Iris pigment epithelial cell (primary cell): ENCODE data around the gene PTPRQ.
"Not testable (repeated sequence)": the region's sequence is repeated elsewhere in the genome, so short reads cannot be mapped to it uniquely, and the experiment has no call there.

Source experiments
- DNase-seq: peaks from one replicate; pipeline ENCODE4 v3.0.0-alpha.2; 2011; ENCODE audit warnings: low read depth

Gene PTPRQ

DNA sequence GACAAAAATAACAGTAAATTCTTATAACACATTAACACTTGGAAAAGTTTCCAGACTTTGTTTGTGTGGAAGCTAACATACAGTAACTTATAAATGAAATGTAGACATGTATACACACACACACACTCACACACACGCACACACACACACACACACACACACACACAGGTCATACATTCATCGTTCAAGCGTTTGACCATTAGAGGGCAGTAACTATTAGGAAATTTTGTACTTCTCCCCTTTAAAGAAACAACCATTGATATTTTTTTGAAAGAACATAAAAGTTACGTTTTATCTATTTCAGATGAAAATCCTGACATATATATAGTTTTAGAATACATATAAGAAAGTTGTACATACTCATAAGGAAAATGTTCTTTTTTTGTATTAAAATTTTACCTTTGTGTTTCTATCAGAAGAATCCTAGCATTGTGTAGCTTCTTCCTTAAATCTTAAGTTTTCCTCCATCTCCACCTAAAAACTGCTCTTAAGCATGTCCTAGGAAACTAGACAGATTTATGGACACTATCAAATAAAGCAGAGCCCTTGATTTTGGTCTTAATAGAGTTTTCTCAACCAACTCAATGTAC is 29.0 kb downstream of the PTPRQ start:
- peak; percentile 83 for DNase-seq

DNA sequence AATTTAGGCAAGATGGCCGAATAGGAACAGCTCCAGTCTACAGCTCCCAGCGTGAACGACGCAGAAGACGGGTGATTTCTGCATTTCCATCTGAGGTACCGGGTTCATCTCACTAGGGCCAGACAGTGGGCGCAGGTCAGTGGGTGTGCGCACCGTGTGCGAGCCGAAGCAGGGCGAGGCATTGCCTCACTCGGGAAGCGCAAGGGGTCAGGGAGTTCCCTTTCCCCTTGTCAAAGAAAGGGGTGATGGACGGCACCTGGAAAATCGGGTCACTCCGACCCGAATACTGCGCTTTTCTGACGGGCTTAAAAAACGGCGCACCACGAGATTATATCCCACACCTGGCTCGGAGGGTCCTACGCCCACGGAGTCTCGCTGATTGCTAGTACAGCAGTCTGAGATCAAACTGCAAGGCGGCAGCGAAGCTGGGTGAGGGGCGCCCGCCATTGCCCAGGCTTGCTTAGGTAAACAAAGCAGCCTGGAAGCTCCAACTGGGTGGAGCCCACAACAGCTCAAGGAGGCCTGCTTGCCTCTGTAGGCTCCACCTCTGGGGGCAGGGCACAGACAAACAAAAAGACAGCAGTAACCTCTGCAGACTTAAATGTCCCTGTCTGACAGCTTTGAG is 33.6 kb downstream of the PTPRQ start:
- not testable (repeated sequence) for DNase-seq

GRCh38 chr12:80484746-80485145 is 40.7 kb downstream of the PTPRQ start:
- no peak for DNase-seq

DNA sequence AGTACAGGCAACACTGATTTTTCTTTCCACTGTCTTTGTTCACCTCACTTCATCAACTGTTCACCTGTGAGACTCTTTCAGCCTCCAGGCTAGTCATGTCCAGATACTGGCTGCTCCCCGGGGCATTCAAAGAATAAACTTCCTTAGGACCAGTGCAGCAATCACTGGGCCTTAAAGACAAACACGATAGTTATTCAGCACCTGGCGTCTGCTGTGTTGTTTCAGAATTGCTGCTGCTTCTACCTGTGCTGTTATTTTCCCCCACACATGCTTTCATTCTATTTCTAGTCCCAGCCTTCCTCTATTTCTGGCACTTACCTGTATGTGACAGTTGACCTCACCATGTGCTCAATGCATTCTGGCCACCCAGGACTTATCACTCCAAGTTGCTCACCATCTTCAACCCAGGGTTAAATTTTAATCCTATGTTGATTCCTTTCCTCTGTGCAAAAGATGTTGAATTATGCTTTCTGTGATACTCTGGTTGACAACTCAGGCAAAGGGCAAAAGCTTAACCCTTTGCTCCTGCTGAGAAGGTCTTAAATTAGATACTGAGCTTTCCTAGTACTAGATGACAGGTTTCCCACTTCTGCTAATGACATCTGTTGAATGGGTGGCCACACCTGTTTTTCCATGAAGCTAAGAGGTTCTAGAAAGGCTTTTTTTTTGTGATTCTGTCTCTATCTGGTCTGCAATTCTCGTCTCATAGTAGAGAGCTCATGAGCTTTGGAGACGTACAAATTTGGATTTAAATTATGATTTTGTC is 41.4 kb downstream of the PTPRQ start:
- no peak for DNase-seq

- peak; percentile 15 for DNase-seq
Observed at GRCh38 chr12:80490329-80490728, 46.3 kb downstream of the PTPRQ start.

DNA sequence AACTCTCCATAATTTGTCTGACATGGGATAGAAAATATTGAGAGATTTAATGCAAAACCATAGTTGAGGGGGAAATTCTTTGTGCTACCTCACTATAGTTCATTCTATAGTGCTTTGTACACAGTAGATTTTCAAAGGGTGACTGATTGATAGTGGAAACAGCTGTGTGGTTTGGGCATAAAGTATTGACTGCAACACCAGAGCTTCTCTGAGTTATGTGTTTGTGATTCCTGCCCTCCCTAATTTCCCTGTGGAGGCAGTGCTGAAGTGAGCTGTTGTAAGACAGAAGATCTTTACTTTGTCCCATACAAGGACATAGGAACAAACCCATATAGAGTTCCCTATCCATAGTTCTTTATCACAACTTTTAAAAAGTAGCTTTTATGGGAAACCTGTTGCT is 47.1 kb downstream of the PTPRQ start:
- DNase-seq: no peak

DNA sequence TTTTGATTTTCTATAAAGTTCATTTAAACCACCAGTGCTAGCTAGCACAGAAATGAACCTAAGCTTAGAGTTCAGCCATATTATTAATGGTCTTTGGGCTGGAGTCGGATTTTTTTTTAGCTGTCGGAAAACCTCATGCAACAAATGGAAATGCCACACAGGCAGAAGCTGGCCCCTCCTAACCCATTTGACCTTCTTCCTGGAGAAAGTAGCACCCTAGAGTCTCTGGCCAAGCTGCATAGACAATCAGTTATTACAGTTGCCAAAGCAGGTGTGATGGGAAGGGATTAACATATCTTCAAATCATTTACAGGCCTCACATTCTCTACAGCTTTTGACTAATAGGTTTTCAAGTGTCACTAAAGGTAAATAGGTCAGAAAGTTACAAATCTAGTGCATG is 49.4 kb downstream of the PTPRQ start:
- no peak for DNase-seq

DNA sequence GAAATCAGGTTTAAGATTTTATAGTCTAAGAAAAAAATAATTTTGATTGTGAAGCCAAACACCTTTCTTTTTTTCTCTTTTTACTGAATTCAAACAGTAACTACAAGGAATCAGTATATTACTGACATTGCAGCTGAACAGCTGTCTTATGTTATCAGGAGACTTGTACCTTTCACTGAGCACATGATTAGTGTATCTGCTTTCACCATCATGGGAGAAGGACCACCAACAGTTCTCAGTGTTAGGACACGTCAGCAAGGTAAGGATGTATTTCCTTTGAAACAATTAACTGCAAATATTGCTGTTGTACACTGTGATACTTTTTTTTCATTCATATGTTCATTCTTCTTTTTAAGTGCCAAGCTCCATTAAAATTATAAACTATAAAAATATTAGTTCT is 50.8 kb downstream of the PTPRQ start:
- DNase-seq: no peak

- DNase-seq: no peak
Observed at GRCh38 chr12:80498059-80498728, 54.2 kb downstream of the PTPRQ start.

DNA sequence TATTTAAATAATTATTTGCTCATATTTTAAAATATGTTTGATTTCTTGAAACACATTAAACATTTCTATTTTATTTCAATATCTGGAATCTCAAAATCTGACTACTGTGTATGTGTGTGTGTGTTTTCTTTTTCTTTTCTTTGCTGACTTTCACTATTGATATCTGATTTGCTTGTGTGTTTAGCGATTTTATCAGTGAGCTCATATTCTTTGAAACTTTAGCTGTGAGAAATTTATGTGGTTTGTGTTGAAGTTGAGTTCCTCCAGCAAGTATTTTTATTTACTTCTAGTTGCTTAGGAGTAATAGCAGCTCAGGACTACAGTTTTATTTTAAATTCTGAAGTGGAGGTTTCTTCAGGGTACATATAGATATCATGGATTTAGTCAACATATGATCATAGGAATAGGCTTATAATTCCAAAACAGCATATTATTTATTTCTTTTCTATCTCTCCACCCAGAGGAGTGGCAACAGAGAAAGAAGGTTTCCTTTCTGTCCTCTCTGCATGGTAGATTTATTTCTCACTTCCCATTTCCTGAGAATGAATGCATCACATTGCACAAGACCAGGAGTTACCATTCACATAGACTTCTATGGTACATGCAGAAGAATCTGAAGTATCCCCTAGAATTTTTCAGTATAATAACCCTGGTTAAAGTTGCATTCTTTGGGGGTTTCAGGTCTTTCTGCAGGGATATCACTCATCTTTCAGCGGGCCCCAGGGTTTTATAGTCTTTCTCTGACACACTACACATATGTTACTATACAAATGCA is 60.5 kb downstream of the PTPRQ start:
- peak; percentile 78 for DNase-seq

GRCh38 chr12:80509781-80510556 is 65.9 kb downstream of the PTPRQ start:
- peak; percentile 84 for DNase-seq

- DNase-seq: no peak
Observed at GRCh38 chr12:80512781-80513180, 68.7 kb downstream of the PTPRQ start.

DNA sequence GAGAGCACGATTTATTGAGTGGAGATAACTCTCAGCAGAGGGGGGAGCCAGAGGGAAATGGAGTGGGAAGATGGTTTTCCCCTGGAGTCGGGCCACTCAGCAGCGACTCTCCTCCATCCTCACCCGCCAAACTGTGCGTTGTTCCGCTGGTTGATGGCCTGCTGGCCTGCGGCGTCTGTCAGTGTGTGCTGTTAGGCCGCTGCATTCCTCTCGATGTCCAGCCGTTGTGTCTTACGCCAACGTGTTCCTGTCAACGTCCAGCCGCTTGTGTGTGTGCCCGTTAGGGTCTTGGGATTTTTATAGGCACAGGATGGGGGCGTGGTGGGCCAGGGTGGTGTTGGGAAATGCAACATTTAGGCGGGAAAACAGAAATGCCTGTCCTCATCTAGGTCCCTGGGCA is 69.2 kb downstream of the PTPRQ start:
- DNase-seq: no peak

DNA sequence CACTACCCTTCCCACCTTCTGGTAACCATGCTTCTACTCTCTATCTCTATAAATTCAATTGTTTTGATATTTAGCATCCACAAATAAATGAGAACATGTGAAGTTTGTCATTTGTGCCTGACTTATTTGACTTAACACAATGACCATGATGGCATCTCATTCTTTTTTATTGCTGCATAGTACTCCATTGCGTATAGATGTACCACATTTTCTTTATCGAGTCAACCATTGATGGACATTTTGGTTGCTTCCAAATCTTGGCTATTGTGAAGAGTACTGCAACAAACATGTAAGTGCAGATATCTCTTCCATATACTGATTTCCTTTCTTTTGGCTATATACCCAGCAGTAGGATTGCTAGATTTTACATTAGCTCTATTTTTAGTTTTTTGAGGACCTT is 73.6 kb downstream of the PTPRQ start:
- no peak for DNase-seq

DNA sequence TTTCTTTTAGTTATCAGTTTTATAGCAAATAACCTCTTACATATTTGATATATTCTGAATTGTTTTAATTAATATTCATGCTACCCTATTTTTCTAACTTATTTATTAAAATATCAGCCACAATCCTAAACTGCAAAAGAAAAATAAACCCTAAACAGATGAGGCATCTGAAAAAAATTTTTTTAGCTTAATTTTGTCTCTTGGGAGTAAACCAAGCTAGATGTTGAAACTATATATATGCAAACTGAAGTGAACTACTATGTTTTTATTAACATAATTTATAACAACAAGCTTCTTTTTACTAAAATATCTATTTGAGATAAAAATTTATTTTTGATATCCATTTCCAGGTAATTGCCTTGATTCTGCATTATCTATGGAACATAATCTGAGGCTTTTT is 87.6 kb downstream of the PTPRQ start:
- DNase-seq: no peak

DNA sequence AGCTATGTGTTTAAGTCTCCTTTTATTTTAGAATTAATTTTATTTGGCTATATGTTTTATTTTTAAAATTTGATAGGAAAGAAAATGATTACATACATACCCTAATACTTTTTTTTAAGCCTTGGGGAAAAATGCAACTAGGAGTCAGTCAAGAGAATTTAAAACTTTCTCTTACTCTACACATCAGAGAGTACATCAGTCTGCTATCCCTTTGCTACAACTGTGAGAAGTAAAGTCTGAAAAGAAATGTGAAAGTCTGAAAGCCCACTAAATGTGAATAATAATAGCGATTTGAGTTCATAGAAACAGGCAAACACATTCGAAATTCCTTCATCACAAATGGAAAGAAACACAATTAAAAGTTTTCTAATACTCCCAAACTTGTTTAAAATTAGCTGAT is 95.0 kb downstream of the PTPRQ start:
- DNase-seq: no peak

DNA sequence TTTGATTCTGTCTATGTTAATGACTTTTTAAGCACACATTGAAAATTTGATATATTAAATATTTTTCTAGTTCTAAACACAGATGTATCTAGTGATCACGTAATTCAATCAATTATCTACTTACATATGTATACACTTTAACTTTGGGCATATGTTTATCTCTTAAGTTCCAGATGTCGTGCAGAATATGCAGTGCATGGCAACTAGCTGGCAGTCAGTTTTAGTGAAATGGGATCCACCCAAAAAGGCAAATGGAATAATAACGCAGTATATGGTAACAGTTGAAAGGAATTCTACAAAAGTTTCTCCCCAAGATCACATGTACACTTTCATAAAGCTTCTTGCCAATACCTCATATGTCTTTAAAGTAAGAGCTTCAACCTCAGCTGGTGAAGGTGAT is 105.3 kb downstream of the PTPRQ start:
- DNase-seq: no peak

- DNase-seq: peak; percentile 97
Observed at GRCh38 chr12:80551897-80552296, 107.9 kb downstream of the PTPRQ start.

GRCh38 chr12:80553316-80553715 is 109.3 kb downstream of the PTPRQ start:
- peak; percentile 95 for DNase-seq

DNA sequence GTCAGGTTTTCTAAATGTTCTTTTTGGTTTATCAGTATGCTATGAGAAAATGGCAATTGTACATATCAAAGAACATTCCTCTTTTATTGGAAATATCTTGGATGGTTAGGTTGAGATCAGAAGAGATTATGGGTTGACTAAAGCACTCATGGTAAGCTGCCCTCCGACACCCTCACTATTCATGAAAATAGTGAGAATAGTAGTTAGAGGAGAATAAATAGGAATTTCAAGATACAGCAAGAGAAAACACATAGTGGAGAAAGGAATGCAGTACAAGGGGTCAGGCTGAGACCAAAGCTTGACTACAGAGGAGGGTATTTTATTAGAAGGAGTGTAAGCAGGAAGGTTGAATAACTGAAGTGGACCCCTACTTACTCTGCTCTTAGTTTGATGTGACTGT is 112.5 kb downstream of the PTPRQ start:
- DNase-seq: peak; percentile 56

DNA sequence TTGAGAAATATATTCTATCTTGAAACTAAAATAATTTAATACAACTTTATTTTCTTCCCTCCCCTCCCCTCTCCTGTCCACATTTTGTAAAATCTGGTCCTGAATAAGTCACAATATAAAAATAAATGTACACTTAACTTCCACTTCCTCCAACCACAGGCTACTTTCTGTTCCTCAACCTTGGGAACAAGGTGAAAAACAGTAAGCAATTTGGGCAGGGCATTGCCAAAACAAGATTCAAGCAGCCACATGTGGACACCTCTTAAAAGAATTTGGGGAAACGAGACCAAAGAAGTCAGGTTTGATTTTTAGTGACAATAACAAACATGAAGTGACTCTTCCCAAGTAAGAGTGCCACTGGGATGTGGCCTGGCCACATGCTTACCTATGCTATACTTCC is 115.7 kb downstream of the PTPRQ start:
- no peak for DNase-seq
